ENCODE results near the gene CPD. TPM values are rescaled to one million over a fixed set of nuclear protein-coding genes. Genes with fewer than 3 reads are reported as not detected.

Gene CPD
- polyA plus RNA-seq, 1 donor, result 25.2 TPM

GRCh38 chr17:30513346-30513745 is 134.6 kb downstream of the CPD start:
- no peak for DNase-seq

- no peak for DNase-seq
These were observed 136.3 kb downstream of the CPD start for GRCh38 chr17:30514895-30515596.

GRCh38 chr17:30517786-30518185 is 139.1 kb downstream of the CPD start:
- no peak for DNase-seq

- DNase-seq, result no peak
These were observed 140.4 kb downstream of the CPD start for GRCh38 chr17:30519166-30519565.

Other genes with a start within 250 kb of the CPD start
- gene SLC6A4, start 143.2 kb upstream of the CPD start, polyA plus RNA-seq (ENCODE audit: insufficient read length), result 0.12 TPM
- 37.3 TPM for gene BLMH, start 87.0 kb upstream of the CPD start, polyA plus RNA-seq (ENCODE audit: insufficient read length)
- not detected for gene TMIGD1, start 44.9 kb upstream of the CPD start, polyA plus RNA-seq (ENCODE audit: insufficient read length)
- 24.2 TPM for gene GOSR1, start 98.5 kb downstream of the CPD start, polyA plus RNA-seq (ENCODE audit: insufficient read length)

Measured in hindlimb muscle (tissue), 1 donor.